ENCODE results near the gene RAB20. TPM values are rescaled to one million over a fixed set of nuclear protein-coding genes. Genes with fewer than 3 reads are reported as not detected.
A peak's percentile ranks its signal among the peaks of the same experiment; 100 is the strongest.

RAB20 gene
- total RNA-seq, 1 donor from 2014 or later, result 2.6 TPM

DNA sequence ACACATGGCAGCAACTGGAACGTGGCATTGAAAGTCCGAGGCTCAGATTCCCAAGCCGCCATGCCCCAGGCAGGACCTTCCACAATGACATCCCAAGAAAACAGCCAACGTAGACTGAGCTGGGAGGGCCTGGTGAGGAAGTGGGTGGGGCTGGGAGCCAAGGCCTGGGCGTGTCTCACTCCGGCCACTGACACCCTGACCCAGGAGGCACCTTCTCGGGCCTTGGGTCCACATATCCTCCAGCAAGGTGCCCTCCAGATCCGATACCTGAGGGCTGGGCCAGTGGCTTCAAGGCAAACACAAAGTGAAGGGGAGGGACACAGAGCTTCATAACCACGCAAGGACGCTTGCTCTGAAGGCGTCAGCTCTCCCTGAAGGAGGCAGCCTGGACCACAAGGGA, 43.0 kb downstream of the RAB20 start:
- no peak overlapping the region for H3K4me3 Mint-ChIP-seq (ENCODE audit: unreplicated experiment)
- no peaks in the 10 kb centered on the region for H3K27me3 ChIP-seq (ENCODE audit: insufficient read depth, low read length)
- H2AFZ ChIP-seq (ENCODE audit: low read depth, low read length), result no peak overlapping the region
- TF ChIP-seq, protein P1, sequence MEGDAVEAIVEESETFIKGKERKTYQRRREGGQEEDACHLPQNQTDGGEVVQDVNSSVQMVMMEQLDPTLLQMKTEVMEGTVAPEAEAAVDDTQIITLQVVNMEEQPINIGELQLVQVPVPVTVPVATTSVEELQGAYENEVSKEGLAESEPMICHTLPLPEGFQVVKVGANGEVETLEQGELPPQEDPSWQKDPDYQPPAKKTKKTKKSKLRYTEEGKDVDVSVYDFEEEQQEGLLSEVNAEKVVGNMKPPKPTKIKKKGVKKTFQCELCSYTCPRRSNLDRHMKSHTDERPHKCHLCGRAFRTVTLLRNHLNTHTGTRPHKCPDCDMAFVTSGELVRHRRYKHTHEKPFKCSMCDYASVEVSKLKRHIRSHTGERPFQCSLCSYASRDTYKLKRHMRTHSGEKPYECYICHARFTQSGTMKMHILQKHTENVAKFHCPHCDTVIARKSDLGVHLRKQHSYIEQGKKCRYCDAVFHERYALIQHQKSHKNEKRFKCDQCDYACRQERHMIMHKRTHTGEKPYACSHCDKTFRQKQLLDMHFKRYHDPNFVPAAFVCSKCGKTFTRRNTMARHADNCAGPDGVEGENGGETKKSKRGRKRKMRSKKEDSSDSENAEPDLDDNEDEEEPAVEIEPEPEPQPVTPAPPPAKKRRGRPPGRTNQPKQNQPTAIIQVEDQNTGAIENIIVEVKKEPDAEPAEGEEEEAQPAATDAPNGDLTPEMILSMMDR (IDR thresholded peaks at IDR 0.05; ENCODE audit: insufficient read depth, low read depth, low read length), result no peak
- TF ChIP-seq EZH2 (IDR thresholded peaks at IDR 0.05; ENCODE audit: insufficient read depth, low read length), result no peak
- H3K4me2 ChIP-seq (ENCODE audit: low read length), result no peak overlapping the region
- DNase-seq (ENCODE audit: low read depth) (no peak), FAIRE-seq (no peak)
- H3K9me3 ChIP-seq (ENCODE audit: insufficient read depth, low read depth, low read length), result no peaks in the 10 kb centered on the region
- no peak overlapping the region for H3K4me3 ChIP-seq (ENCODE audit: insufficient read depth, low read depth, low read length)
- H3K36me3 Mint-ChIP-seq (ENCODE audit: low read depth, unreplicated experiment), result peaks cover 24% of the 10 kb centered on the region
- peaks cover 7% of the 10 kb centered on the region for H3K4me1 ChIP-seq (ENCODE audit: insufficient read depth, low read length)
- peaks cover 21% of the 10 kb centered on the region for H4K20me1 ChIP-seq (ENCODE audit: insufficient read depth, low read length)
- H3K4me1 Mint-ChIP-seq (ENCODE audit: low read depth, unreplicated experiment), result peaks cover 4% of the 10 kb centered on the region
- H3K27ac ChIP-seq (ENCODE audit: low read depth, low read length), result no peak overlapping the region
- no peak overlapping the region for H3K9ac ChIP-seq (ENCODE audit: low read length)
- no peaks in the 10 kb centered on the region for H3K79me2 ChIP-seq (ENCODE audit: insufficient read depth, low read length)
- H3K27me3 Mint-ChIP-seq (ENCODE audit: low read depth, unreplicated experiment), result no peaks in the 10 kb centered on the region
- H3K9me3 Mint-ChIP-seq (ENCODE audit: unreplicated experiment), result no peaks in the 10 kb centered on the region
- H3K36me3 ChIP-seq (ENCODE audit: insufficient read depth, low read length), result peaks cover 10% of the 10 kb centered on the region
- H3K27ac Mint-ChIP-seq (ENCODE audit: unreplicated experiment), result no peak overlapping the region

DNA sequence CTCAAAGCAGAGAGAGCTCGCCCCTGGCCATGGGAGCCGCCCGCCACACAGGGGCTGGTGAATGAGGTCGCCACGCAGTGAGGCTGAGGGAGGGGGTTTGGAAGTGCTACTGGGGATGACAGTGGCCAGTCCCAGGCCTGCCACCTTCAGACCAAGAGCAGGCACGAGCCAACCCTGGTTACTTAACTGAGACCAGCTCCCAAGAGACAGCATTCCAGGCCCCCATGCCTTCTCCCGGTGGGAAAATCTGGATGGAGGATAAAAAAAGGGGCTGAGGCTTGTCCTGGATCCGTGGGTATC, 43.3 kb downstream of the RAB20 start:
- H3K27me3 ChIP-seq (ENCODE audit: insufficient read depth, low read length), result no peaks in the 10 kb centered on the region
- Mint-ChIP-seq H3K4me1 (ENCODE audit: low read depth, unreplicated experiment) (peaks cover 4% of the 10 kb centered on the region), H3K27ac (ENCODE audit: unreplicated experiment) (no peak overlapping the region), H3K27me3 (ENCODE audit: low read depth, unreplicated experiment) (no peaks in the 10 kb centered on the region), H3K4me3 (ENCODE audit: unreplicated experiment) (no peak overlapping the region), H3K9me3 (ENCODE audit: unreplicated experiment) (no peaks in the 10 kb centered on the region), H3K36me3 (ENCODE audit: low read depth, unreplicated experiment) (peaks cover 24% of the 10 kb centered on the region)
- no peak for DNase-seq (ENCODE audit: low read depth)
- no peak for FAIRE-seq
- H3K27ac ChIP-seq (ENCODE audit: low read depth, low read length), result no peak overlapping the region
- H3K36me3 ChIP-seq (ENCODE audit: insufficient read depth, low read length), result peaks cover 13% of the 10 kb centered on the region
- H3K4me2 ChIP-seq (ENCODE audit: low read length), result no peak overlapping the region
- peaks cover 21% of the 10 kb centered on the region for H4K20me1 ChIP-seq (ENCODE audit: insufficient read depth, low read length)
- H2AFZ ChIP-seq (ENCODE audit: low read depth, low read length), result no peak overlapping the region
- H3K9me3 ChIP-seq (ENCODE audit: insufficient read depth, low read depth, low read length), result no peaks in the 10 kb centered on the region
- no peak overlapping the region for H3K9ac ChIP-seq (ENCODE audit: low read length)
- no peaks in the 10 kb centered on the region for H3K79me2 ChIP-seq (ENCODE audit: insufficient read depth, low read length)
- no peak for TF ChIP-seq EZH2 (IDR thresholded peaks at IDR 0.05; ENCODE audit: insufficient read depth, low read length)
- TF ChIP-seq, protein P1 (IDR thresholded peaks at IDR 0.05; ENCODE audit: insufficient read depth, low read depth, low read length), result no peak
- no peak overlapping the region for H3K4me3 ChIP-seq (ENCODE audit: insufficient read depth, low read depth, low read length)
- H3K4me1 ChIP-seq (ENCODE audit: insufficient read depth, low read length), result peaks cover 7% of the 10 kb centered on the region

DNA sequence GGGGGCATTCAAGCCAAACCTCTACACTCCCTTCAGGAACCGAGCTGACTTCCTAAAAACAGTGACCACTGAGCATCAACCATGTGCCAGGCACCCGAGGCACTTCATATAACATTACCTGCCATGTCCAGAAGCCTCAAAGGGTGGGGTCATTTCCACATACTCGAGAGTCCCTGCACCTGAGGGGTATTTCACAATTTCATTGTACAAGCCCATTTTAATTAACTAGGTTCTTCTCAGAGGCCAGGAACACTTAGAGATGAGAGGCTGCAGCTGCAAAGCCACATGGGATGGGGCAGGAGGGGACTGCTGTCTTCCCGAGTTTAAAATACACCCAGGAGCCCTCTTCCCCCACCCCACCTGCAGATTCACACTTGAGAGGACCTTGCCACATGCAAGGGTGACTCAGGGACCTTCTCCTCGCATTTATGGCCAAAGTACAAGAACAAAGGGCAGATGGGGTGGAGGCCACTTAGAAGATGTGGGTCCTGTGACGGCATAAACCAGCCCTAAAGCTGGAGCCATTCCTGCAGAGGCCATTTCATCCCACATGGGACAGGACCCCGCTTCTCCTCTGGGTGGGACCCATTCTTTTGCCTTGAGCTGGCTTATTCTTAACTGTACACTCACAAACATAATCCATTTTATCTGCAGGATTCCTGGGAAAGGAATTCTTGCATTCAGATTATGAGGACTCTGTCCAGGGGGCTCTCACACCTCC, 43.9 kb downstream of the RAB20 start:
- no peak overlapping the region for H3K4me3 ChIP-seq (ENCODE audit: insufficient read depth, low read depth, low read length)
- DNase-seq (ENCODE audit: low read depth) (no peak), FAIRE-seq (no peak)
- H4K20me1 ChIP-seq (ENCODE audit: insufficient read depth, low read length), result peaks cover 23% of the 10 kb centered on the region
- TF ChIP-seq EZH2 (IDR thresholded peaks at IDR 0.05; ENCODE audit: insufficient read depth, low read length), result no peak
- TF ChIP-seq, protein P1 (IDR thresholded peaks at IDR 0.05; ENCODE audit: insufficient read depth, low read depth, low read length), result no peak
- Mint-ChIP-seq H3K27me3 (ENCODE audit: low read depth, unreplicated experiment) (no peaks in the 10 kb centered on the region), H3K9me3 (ENCODE audit: unreplicated experiment) (no peaks in the 10 kb centered on the region), H3K27ac (ENCODE audit: unreplicated experiment) (no peak overlapping the region), H3K4me1 (ENCODE audit: low read depth, unreplicated experiment) (peaks cover 4% of the 10 kb centered on the region), H3K4me3 (ENCODE audit: unreplicated experiment) (peak overlapping the region; percentile 41), H3K36me3 (ENCODE audit: low read depth, unreplicated experiment) (peaks cover 24% of the 10 kb centered on the region)
- peaks cover 16% of the 10 kb centered on the region for H3K36me3 ChIP-seq (ENCODE audit: insufficient read depth, low read length)
- no peaks in the 10 kb centered on the region for H3K9me3 ChIP-seq (ENCODE audit: insufficient read depth, low read depth, low read length)
- H3K9ac ChIP-seq (ENCODE audit: low read length), result no peak overlapping the region
- no peaks in the 10 kb centered on the region for H3K27me3 ChIP-seq (ENCODE audit: insufficient read depth, low read length)
- peaks cover 7% of the 10 kb centered on the region for H3K4me1 ChIP-seq (ENCODE audit: insufficient read depth, low read length)
- no peaks in the 10 kb centered on the region for H3K79me2 ChIP-seq (ENCODE audit: insufficient read depth, low read length)
- no peak overlapping the region for H2AFZ ChIP-seq (ENCODE audit: low read depth, low read length)
- H3K4me2 ChIP-seq (ENCODE audit: low read length), result no peak overlapping the region
- H3K27ac ChIP-seq (ENCODE audit: low read depth, low read length), result no peak overlapping the region

Measured in astrocyte (in vitro differentiated cells and primary cell).